ENCODE measurements around the gene CCDC24. TPM values are rescaled to one million over a fixed set of nuclear protein-coding genes. Genes with fewer than 3 reads are reported as not detected.

Gene CCDC24
- total RNA-seq, 1 experiment from 2014 or later, result 11.8 TPM

GRCh38 chr1:43951021-43951985 is 40.1 kb upstream of the CCDC24 start:
- no peak overlapping the region for H4K5ac ChIP-seq (ENCODE audit: insufficient read length, low read depth, low read length)
- no peak overlapping the region for H4K91ac ChIP-seq (ENCODE audit: insufficient read length, low read depth, low read length)
- H3K9me3 Mint-ChIP-seq, result no peaks in the 10 kb centered on the region
- no peaks in the 10 kb centered on the region for H3K27me3 ChIP-seq (ENCODE audit: insufficient read depth, low read length)
- no peak overlapping the region for H3K18ac ChIP-seq (ENCODE audit: insufficient read length, low read depth, low read length)
- no peaks in the 10 kb centered on the region for H3K4me1 ChIP-seq (ENCODE audit: insufficient read depth, low read length)
- H2BK20ac ChIP-seq (ENCODE audit: low read depth, low read length, poor library complexity, severe bottlenecking), result no peak overlapping the region
- no peak overlapping the region for H3K4ac ChIP-seq (ENCODE audit: low read depth, low read length)
- H2BK12ac ChIP-seq (ENCODE audit: insufficient read length, low read depth, low read length), result no peak overlapping the region
- no peaks in the 10 kb centered on the region for H3K27me3 Mint-ChIP-seq (ENCODE audit: low read depth)
- no peak overlapping the region for H3K56ac ChIP-seq (ENCODE audit: insufficient read length, low read depth, low read length)
- H3K9me3 ChIP-seq (ENCODE audit: control insufficient read depth, low read depth, low read length), result no peaks in the 10 kb centered on the region
- WGBS (ENCODE audit: extremely low coverage, insufficient read length, low lambda C conversion rate), result no CpG with 5 or more reads among the region's 4 CpGs
- no peak overlapping the region for H3T11ph ChIP-seq (ENCODE audit: low read length)
- no peak overlapping the region for H3K4me3 Mint-ChIP-seq
- no peak overlapping the region for H2BK15ac ChIP-seq (ENCODE audit: low read depth, low read length)
- no peak overlapping the region; a peak in 1 of 7 replicates for H3K27ac Mint-ChIP-seq
- TF ChIP-seq CTCF (conservative IDR thresholded peaks at IDR 0.05), result no peak
- H3K27ac ChIP-seq (ENCODE audit: insufficient read length, low read depth, low read length), result no peak overlapping the region
- no peaks in the 10 kb centered on the region for H4K20me1 ChIP-seq (ENCODE audit: control insufficient read depth, insufficient read depth, insufficient read length)
- no peak overlapping the region for H2AK5ac ChIP-seq (ENCODE audit: insufficient read length, low read length)
- H4K8ac ChIP-seq (replicated peaks; ENCODE audit: insufficient read length, low read depth, low read length), result no peak overlapping the region
- H3K4me2 ChIP-seq (ENCODE audit: insufficient read depth, insufficient read length, low read length), result no peak overlapping the region
- H3K23me2 ChIP-seq (ENCODE audit: insufficient read length, low read depth, low read length, poor library complexity, severe bottlenecking), result peaks cover 10% of the 10 kb centered on the region
- peaks cover 16 to 18% of the 10 kb centered on the region in 2 experiments for H3K4me1 Mint-ChIP-seq
- no peak overlapping the region for H2BK5ac ChIP-seq (ENCODE audit: insufficient read length, low read length)
- no peak for DNase-seq
- H2BK120ac ChIP-seq (ENCODE audit: low read depth, low read length, poor library complexity, severe bottlenecking), result no peak overlapping the region
- H2AFZ ChIP-seq (ENCODE audit: low read length), result no peak overlapping the region
- H3K9ac ChIP-seq (ENCODE audit: extremely low read depth, insufficient read length, low read length), result no peak overlapping the region
- H3K36me3 Mint-ChIP-seq (ENCODE audit: insufficient read depth in 1 of 3, low read depth in 3 of 3), result peaks cover 0 to 9% (median 7%) of the 10 kb centered on the region in 3 experiments; a peak in 5 of 7 replicates
- no peak overlapping the region for H3K14ac ChIP-seq (ENCODE audit: insufficient read depth, low read length)
- H3K23ac ChIP-seq (ENCODE audit: insufficient read length, low read depth, low read length), result no peak overlapping the region
- no peaks in the 10 kb centered on the region for H3K79me2 ChIP-seq (ENCODE audit: insufficient read depth, low read length)
- no peaks in the 10 kb centered on the region for H3K79me1 ChIP-seq (ENCODE audit: insufficient read depth, low read depth, low read length, poor library complexity, severe bottlenecking)

Measured in H9 (cell line).